Trophoblast cell (in vitro differentiated cells and primary cell): ENCODE data around the gene FBXO7.

Experiments
- DNase-seq, 2 donors: peaks; one replicate each; pipeline ENCODE4 v3.0.0-alpha.2; 2016
- H2AFZ ChIP-seq: 2 replicates; pipeline ENCODE4 v1.6.1; 2013; ENCODE audit warnings: low read length, moderate library complexity, mild to moderate bottlenecking; ENCODE audit not compliant: insufficient read depth, poor library complexity
- H2AK5ac ChIP-seq: 2 replicates; pipeline ENCODE4 v1.6.1; 2013; ENCODE audit warnings: mild to moderate bottlenecking, low read length
- H2BK120ac ChIP-seq: 2 replicates; pipeline ENCODE4 v1.6.1; 2013; ENCODE audit warnings: low read length, mild to moderate bottlenecking, moderate library complexity; ENCODE audit not compliant: insufficient read depth, poor library complexity
- H2BK12ac ChIP-seq: 2 replicates; pipeline ENCODE4 v1.6.1; 2013; ENCODE audit warnings: mild to moderate bottlenecking, low read length, moderate library complexity
- H2BK5ac ChIP-seq: 2 replicates; pipeline ENCODE4 v1.6.1; 2013; ENCODE audit warnings: low read length, low read depth, moderate library complexity, mild to moderate bottlenecking; ENCODE audit not compliant: poor library complexity
- H3K14ac ChIP-seq: 2 replicates; pipeline ENCODE4 v1.6.1; 2013; ENCODE audit warnings: mild to moderate bottlenecking, low read length
- H3K18ac ChIP-seq: 2 replicates; pipeline ENCODE4 v1.6.1; 2013; ENCODE audit warnings: mild to moderate bottlenecking, low read length
- H3K23ac ChIP-seq: 2 replicates; pipeline ENCODE4 v1.6.1; 2013; ENCODE audit warnings: low read length
- H3K27ac ChIP-seq: 2 replicates; pipeline ENCODE4 v1.5.1; 2013; ENCODE audit warnings: low read depth, mild to moderate bottlenecking, inconsistent platforms, low read length, moderate library complexity
- H3K27me3 ChIP-seq: 2 replicates; pipeline ENCODE4 v1.6.1; 2013; ENCODE audit warnings: inconsistent platforms, mild to moderate bottlenecking, low read length, moderate library complexity; ENCODE audit not compliant: insufficient read depth
- H3K36me3 ChIP-seq, 2 experiments: 1 replicate in 1 of 2; 2 replicates in 1 of 2; pipeline ENCODE4 v1.6.1; 2013; ENCODE audit warnings: low read length in 2 of 2, mild to moderate bottlenecking in 2 of 2, moderate library complexity in 1 of 2; ENCODE audit not compliant: insufficient read depth in 2 of 2, control insufficient read depth in 1 of 2
- H3K4ac ChIP-seq: 2 replicates; pipeline ENCODE4 v1.6.1; 2013; ENCODE audit warnings: low read depth, mild to moderate bottlenecking, low read length, moderate library complexity
- H3K4me1 ChIP-seq, 2 experiments: 1 replicate in 1 of 2; 2 replicates in 1 of 2; pipeline ENCODE4 v1.6.1; 2013; ENCODE audit warnings: low read length in 2 of 2, mild to moderate bottlenecking in 2 of 2, moderate library complexity in 1 of 2; ENCODE audit not compliant: insufficient read depth in 2 of 2, control insufficient read depth in 1 of 2
- H3K4me2 ChIP-seq: 2 replicates; pipeline ENCODE4 v1.6.1; 2013; ENCODE audit warnings: inconsistent platforms, mild to moderate bottlenecking, low read length, moderate library complexity
- H3K4me3 ChIP-seq: 2 replicates; pipeline ENCODE4 v1.5.1; 2013; ENCODE audit warnings: mild to moderate bottlenecking, low read depth, low read length, inconsistent platforms
- H3K79me1 ChIP-seq: one replicate; pipeline ENCODE4 v1.6.1; 2013; ENCODE audit warnings: low read length
- H3K79me2 ChIP-seq: 2 replicates; pipeline ENCODE4 v1.6.1; 2013; ENCODE audit warnings: low read length, mild to moderate bottlenecking; ENCODE audit not compliant: control insufficient read depth, insufficient read depth, poor library complexity
- H3K9ac ChIP-seq: 2 replicates; pipeline ENCODE4 v1.6.1; 2013; ENCODE audit warnings: mild to moderate bottlenecking, low read length
- H3K9me3 ChIP-seq: 2 replicates; pipeline ENCODE4 v1.6.1; 2013; ENCODE audit warnings: low read depth, mild to moderate bottlenecking, control low read depth, inconsistent platforms, low read length; ENCODE audit not compliant: insufficient read depth
- H4K12ac ChIP-seq: 2 replicates; pipeline ENCODE4 v1.6.1; 2013; ENCODE audit warnings: low read depth, mild to moderate bottlenecking, low read length, moderate library complexity
- H4K8ac ChIP-seq: 2 replicates; pipeline ENCODE4 v1.6.1; 2013; ENCODE audit warnings: low read depth, mild to moderate bottlenecking, low read length, moderate library complexity
- H4K91ac ChIP-seq: one replicate; pipeline ENCODE4 v1.6.1; 2013; ENCODE audit warnings: low read depth, mild to moderate bottlenecking, low read length, moderate library complexity
- WGBS: extraction: QIAGEN DNeasy Blood & Tissue Kit; methylation state at CpG from one replicate; pipeline ENCODE4 v1.1.7; 2013; ENCODE audit warnings: missing lambda C conversion rate; ENCODE audit not compliant: insufficient read length, insufficient coverage; ENCODE audit errors: extremely low coverage; 5-methylcytosine and 5-hydroxymethylcytosine counted together

Gene FBXO7

DNA sequence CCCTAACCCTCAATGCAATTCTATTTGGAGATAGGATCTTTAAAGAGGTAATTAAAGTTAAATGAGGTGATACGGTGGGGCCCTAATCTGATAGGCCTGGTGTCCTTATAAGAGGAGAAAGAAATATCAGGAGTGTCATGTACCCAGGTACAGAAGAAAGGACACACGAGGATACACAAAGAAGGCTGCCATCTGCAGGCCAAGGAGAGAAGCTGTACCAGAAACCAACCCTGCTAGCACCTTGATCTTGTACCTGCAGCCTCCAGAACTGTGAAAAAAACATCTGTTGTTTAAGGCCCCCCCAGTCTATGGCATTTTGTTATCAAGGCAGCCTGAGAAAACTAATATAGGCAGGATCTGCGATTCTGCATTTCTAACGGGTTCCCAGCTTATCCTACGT lies 44.2 kb downstream of the FBXO7 start:
- no peak overlapping the region for H2AK5ac ChIP-seq
- no peak overlapping the region for H2BK12ac ChIP-seq
- no peak overlapping the region for H2BK120ac ChIP-seq
- no peaks in the 10 kb centered on the region for H3K4me1 ChIP-seq
- no peak overlapping the region for H3K18ac ChIP-seq
- no peak overlapping the region for H4K12ac ChIP-seq
- H3K27me3 ChIP-seq, result no peaks in the 10 kb centered on the region
- H3K27ac ChIP-seq, result no peak overlapping the region
- no CpG with 5 or more reads among the region's 5 CpGs for WGBS
- H4K8ac ChIP-seq, result no peak overlapping the region
- no peak overlapping the region for H3K4ac ChIP-seq
- H3K79me2 ChIP-seq, result no peaks in the 10 kb centered on the region
- no peak overlapping the region for H3K23ac ChIP-seq
- DNase-seq, result peak in 1 of 2 donors; percentile 21
- H3K36me3 ChIP-seq, result no peaks in the 10 kb centered on the region
- H3K9me3 ChIP-seq, result no peaks in the 10 kb centered on the region
- no peak overlapping the region for H3K4me2 ChIP-seq
- H2AFZ ChIP-seq, result no peak overlapping the region
- no peaks in the 10 kb centered on the region for H3K79me1 ChIP-seq
- no peak overlapping the region for H4K91ac ChIP-seq
- no peak overlapping the region for H3K14ac ChIP-seq
- no peak overlapping the region for H2BK5ac ChIP-seq
- no peak overlapping the region for H3K4me3 ChIP-seq
- no peak overlapping the region for H3K9ac ChIP-seq

DNA sequence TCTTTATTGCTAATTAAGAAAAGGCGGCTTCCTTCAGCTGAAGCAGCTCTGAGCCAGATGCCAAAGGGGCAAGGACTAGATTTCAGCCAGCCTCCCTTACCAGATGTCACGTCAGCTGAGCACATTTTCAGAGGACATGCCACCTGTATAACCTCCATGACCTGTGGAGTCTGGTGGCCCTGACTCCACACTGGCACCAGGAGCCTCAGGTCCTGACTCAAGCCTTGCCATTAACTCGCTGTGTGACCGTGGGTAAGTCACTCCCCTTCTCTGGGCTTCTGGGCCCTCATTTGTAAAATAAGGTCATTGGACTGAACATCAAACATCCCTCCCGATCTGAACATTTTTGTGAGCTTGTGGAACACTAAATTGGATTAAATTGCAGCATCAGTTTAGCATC lies 46.0 kb downstream of the FBXO7 start:
- H3K4me1 ChIP-seq, result no peaks in the 10 kb centered on the region
- no peak overlapping the region for H3K18ac ChIP-seq

DNA sequence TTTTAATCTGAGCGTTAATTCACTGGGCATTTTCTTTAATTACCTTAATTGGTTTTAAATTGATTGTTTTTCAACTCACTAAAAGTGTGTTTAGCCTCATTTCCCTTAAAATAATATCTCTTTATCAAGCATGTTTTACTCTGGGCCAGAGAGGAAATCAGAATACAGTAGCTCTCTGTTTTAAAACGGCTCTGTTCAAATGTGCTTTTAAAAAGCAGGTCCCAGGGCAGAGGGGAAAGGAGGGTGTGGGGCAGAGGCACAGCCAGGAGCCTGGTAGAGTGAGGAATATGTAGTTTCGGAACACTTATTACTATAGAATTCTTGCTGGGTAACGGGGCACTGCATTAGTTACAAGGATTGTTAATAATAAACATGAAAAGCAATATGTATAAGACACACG lies 47.6 kb downstream of the FBXO7 start:
- WGBS, result no CpG with 5 or more reads among the region's 5 CpGs
- Histone ChIP-seq H2AK5ac (no peak overlapping the region), H3K9ac (no peak overlapping the region), H2AFZ (no peak overlapping the region), H2BK12ac (no peak overlapping the region), H3K27me3 (no peaks in the 10 kb centered on the region), H2BK5ac (no peak overlapping the region), H3K23ac (no peak overlapping the region), H3K9me3 (no peaks in the 10 kb centered on the region), H3K4me2 (no peak overlapping the region), H4K8ac (no peak overlapping the region), H3K79me2 (no peaks in the 10 kb centered on the region), H3K36me3 (no peaks in the 10 kb centered on the region), H3K27ac (no peak overlapping the region), H3K14ac (no peak overlapping the region), H3K4me3 (no peak overlapping the region), H3K79me1 (no peaks in the 10 kb centered on the region), H3K18ac (no peak overlapping the region), H4K12ac (no peak overlapping the region), H4K91ac (no peak overlapping the region), H3K4me1 (no peaks in the 10 kb centered on the region), H3K4ac (no peak overlapping the region), H2BK120ac (no peak overlapping the region)
- no peak for DNase-seq

More for the DNA sequence above, 46.0 kb downstream of the FBXO7 start:
- Histone ChIP-seq H3K9ac (no peak overlapping the region), H3K27ac (no peak overlapping the region), H3K9me3 (no peaks in the 10 kb centered on the region), H3K4ac (no peak overlapping the region), H4K91ac (no peak overlapping the region), H3K4me3 (no peak overlapping the region), H2BK120ac (no peak overlapping the region), H3K27me3 (no peaks in the 10 kb centered on the region), H2BK12ac (no peak overlapping the region), H3K79me2 (no peaks in the 10 kb centered on the region), H3K36me3 (no peaks in the 10 kb centered on the region), H3K4me2 (no peak overlapping the region), H4K8ac (no peak overlapping the region), H3K79me1 (no peaks in the 10 kb centered on the region), H2AK5ac (no peak overlapping the region), H4K12ac (no peak overlapping the region), H2BK5ac (no peak overlapping the region), H2AFZ (no peak overlapping the region), H3K23ac (no peak overlapping the region), H3K14ac (no peak overlapping the region)
- no peak for DNase-seq
- no CpG with 5 or more reads among the region's 5 CpGs for WGBS

DNA sequence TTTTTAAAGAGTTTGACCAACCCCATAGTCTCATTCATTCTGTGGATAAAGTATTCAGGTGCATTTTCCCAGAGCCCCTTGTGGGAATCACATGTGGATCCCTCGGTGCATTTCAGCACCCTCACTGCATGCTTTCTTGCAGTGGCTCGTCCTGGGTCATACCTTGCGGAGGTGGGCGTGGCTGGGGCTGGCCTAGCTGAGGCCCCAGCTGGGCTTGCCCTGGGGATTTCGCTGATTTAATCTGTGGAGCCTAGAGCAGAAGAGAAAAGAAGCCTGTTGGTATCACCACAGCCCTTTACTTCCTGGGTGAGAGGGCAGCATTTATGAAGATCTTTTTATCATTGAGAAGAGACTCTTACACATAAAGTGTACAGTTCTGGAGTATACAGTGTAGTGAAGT lies 53.1 kb downstream of the FBXO7 start:
- Histone ChIP-seq H3K14ac (no peak overlapping the region), H3K36me3 (no peaks in the 10 kb centered on the region), H2BK12ac (no peak overlapping the region), H3K9ac (no peak overlapping the region), H3K27me3 (no peaks in the 10 kb centered on the region), H2BK120ac (no peak overlapping the region), H4K12ac (no peak overlapping the region), H3K4me1 (peaks cover 15 to 17% of the 10 kb centered on the region in 2 experiments), H2AFZ (no peak overlapping the region), H3K9me3 (no peaks in the 10 kb centered on the region), H3K79me2 (peaks cover 4% of the 10 kb centered on the region), H3K4me3 (no peak overlapping the region), H3K27ac (no peak overlapping the region), H3K4me2 (no peak overlapping the region), H3K23ac (no peak overlapping the region), H4K8ac (no peak overlapping the region), H3K4ac (no peak overlapping the region), H4K91ac (no peak overlapping the region), H3K18ac (no peak overlapping the region), H2BK5ac (no peak overlapping the region), H2AK5ac (no peak overlapping the region), H3K79me1 (peaks cover 14% of the 10 kb centered on the region)
- WGBS, result no CpG with 5 or more reads among the region's 5 CpGs
- DNase-seq, result peak in 1 of 2 donors; percentile 49
